ENCODE results near the gene SCFD2. TPM values are rescaled to one million over a fixed set of nuclear protein-coding genes. Genes with fewer than 3 reads are reported as not detected.

The SCFD2 gene
- total and polyA plus RNA-seq, 2 of the 8 experiments (the other 6 are each of a cell fraction or from before 2014, with no cell fraction given) = 6.2 to 10.2 TPM

- no peak for TF ChIP-seq RBBP5 (IDR thresholded peaks at IDR 0.05; ENCODE audit: borderline replicate concordance, low read depth, low read length)
- TF ChIP-seq BACH1 (IDR thresholded peaks at IDR 0.05; ENCODE audit: low read length) = no peak
- TF ChIP-seq SIN3A (conservative IDR thresholded peaks at IDR 0.05 in 1 of 2, IDR thresholded peaks at IDR 0.05 in 1 of 2; ENCODE audit: low read depth in 1 of 2, low read length in 2 of 2) = no peak
Observed at GRCh38 chr4:52876069-52876468, 489.8 kb downstream of the SCFD2 start (continued).

Data from H1 (cell line).